DMS 273 (cell line): ENCODE results near the gene LAIR1.
A peak's percentile ranks its signal among the peaks of the same experiment; 100 is the strongest.
"Not testable (repeated sequence)": the region's sequence is repeated elsewhere in the genome, so short reads cannot be mapped to it uniquely, and the experiment has no call there.

Experiments used
- DNase-seq: peaks from one replicate; lab custom pipeline; 2025; ENCODE audit not compliant: unreplicated experiment; lab: John Stamatoyannopoulos, UW

The LAIR1 gene

GRCh38 chr19:54343868-54344267 is 20.9 kb downstream of the LAIR1 start:
- no peak for DNase-seq

GRCh38 chr19:54341295-54341694 is 23.4 kb downstream of the LAIR1 start:
- DNase-seq: no peak

GRCh38 chr19:54339646-54340358 is 24.9 kb downstream of the LAIR1 start:
- DNase-seq: no peak

GRCh38 chr19:54338521-54338920 is 26.2 kb downstream of the LAIR1 start:
- DNase-seq: no peak

- no peak for DNase-seq
These were observed 26.9 kb downstream of the LAIR1 start for GRCh38 chr19:54337858-54338230.

- no peak for DNase-seq
These were observed 27.6 kb downstream of the LAIR1 start for GRCh38 chr19:54336893-54337857.

- DNase-seq: no peak
These were observed 28.5 kb downstream of the LAIR1 start for GRCh38 chr19:54335979-54336892.

- DNase-seq: no peak
These were observed 29.6 kb downstream of the LAIR1 start for GRCh38 chr19:54335164-54335563.

- DNase-seq: no peak
These were observed 31.0 kb downstream of the LAIR1 start for GRCh38 chr19:54333586-54334298.

GRCh38 chr19:54332149-54332548 is 32.6 kb downstream of the LAIR1 start:
- no peak for DNase-seq

GRCh38 chr19:54331626-54332025 is 33.1 kb downstream of the LAIR1 start:
- no peak for DNase-seq

- DNase-seq: no peak
These were observed 35.1 kb downstream of the LAIR1 start for GRCh38 chr19:54329476-54330165.

- not testable (repeated sequence) for DNase-seq
These were observed 36.0 kb downstream of the LAIR1 start for GRCh38 chr19:54328781-54329180.

GRCh38 chr19:54325631-54326030 is 39.1 kb downstream of the LAIR1 start:
- DNase-seq: no peak

- DNase-seq: peak; percentile 72
These were observed 39.5 kb downstream of the LAIR1 start for GRCh38 chr19:54325194-54325621.

GRCh38 chr19:54324071-54324470 is 40.7 kb downstream of the LAIR1 start:
- DNase-seq: no peak

GRCh38 chr19:54322934-54323333 is 41.8 kb downstream of the LAIR1 start:
- DNase-seq: not testable (repeated sequence)

GRCh38 chr19:54322295-54322694 is 42.4 kb downstream of the LAIR1 start:
- not testable (repeated sequence) for DNase-seq

GRCh38 chr19:54319892-54320670 is 44.6 kb downstream of the LAIR1 start:
- DNase-seq: no peak
